Nucleus accumbens (tissue), 56 donors: ENCODE data around the gene NPAS2.

Source experiments
- DNase-seq, 56 donors: peaks; one replicate each; lab custom pipeline; 2025; lab: John Stamatoyannopoulos, UW

Gene NPAS2

DNA sequence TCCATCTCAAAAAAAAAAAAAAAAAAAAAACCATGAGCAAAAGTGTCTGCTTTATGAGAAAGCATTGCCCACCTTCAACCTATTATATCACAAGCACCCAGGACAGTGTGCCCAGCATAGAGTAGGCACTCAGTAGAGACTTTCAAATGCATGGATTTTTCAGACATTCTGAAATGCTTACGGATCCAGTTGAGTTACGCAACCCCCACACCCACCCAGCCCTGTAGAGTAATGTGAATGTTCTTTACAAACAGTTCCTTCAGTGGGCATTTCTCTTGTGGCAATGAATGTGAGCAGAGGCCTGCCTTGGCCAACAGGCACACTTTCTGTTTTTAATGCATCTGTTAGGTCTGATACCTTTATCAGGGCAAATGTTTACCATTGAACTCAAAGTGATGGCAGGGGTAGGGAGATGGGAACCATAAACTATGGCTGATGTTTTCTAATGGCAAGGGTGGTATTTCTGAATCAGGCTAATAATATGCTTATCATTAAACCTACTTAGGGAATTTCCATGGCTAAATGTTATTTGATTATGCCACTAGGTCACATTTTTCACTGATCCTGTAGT is 117.1 kb downstream of the NPAS2 start:
- no peak for DNase-seq

- no peak for DNase-seq
These were observed 118.4 kb downstream of the NPAS2 start for GRCh38 chr2:100938031-100939026.

DNA sequence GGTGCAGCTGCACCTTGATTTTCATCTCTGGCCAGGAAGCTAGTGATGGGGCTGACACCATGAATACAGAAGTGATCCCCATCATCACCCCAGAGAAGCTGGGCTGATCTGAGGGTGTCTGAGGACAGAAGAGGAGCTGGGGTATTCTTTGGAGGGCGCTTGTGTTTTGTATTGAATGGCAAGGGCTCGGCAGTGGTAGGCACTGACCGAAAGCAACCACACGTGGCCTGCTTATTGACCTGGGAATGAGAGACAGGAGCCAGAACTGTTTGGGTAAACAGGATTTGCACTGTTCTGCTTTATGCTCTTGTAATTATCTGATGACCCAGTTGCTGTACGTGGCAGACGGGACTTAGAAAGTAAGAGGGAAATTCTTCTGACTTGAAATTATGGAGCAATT is 119.5 kb downstream of the NPAS2 start:
- DNase-seq: no peak

DNA sequence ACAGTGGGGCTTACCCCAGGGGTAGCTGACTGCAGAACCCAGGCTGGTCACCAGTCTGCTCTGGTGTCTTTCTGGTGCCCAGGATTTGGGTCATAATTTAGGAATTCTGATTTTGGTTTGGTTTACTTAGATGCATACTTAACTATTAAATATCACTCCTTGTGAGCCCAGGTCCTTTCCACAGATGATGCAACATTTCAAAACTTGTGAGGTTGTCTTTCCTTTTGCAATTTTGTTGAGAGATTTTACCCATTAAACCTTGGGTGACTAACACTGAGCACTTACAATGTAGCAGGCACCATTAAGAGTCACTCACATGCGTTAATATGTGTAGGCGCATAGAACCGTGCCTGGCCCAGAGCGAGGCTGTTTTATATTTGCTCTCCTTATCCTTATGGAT is 120.3 kb downstream of the NPAS2 start:
- no peak for DNase-seq

DNA sequence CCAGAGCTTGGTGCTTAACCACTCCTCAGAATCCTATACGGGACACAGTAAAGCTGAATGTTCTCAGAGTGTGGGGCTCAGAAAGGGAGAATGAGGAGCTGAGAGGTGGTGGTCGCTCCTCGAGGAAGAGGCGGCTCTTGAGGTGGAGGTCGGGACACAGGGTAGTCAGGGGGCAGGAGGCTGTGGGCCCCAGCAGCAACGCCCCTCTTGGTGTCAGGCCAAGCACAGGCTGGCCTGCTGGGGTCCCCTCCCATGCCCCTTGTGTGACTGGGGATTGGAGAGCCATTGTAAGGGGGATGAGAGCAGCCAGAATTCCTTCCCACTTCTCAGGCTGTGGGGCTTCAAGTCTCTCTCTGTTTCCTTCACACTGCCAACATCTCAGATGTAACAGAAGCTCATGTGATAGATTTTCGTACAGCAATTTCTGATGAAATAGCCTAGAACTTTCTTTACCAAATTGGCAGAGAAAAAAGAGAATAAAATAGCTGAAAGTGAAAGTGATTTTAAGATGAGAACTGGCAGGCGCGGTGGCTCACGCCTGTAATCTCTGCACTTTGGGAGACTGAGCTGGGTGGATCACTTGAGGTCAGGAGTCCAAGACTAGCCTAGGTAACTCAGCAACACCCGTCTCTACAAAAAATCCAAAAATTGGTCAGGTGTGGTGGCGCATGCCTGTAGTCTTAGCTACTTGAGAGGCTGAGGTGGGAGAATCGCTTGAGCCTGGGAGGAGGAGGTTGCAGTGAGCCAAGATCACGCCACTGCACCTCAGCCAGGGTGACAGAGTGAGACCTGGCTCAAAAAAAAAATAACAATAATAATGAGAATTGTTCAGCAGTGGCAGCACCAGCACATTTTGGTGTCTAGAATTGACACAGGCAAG is 121.1 kb downstream of the NPAS2 start:
- DNase-seq: no peak

DNA sequence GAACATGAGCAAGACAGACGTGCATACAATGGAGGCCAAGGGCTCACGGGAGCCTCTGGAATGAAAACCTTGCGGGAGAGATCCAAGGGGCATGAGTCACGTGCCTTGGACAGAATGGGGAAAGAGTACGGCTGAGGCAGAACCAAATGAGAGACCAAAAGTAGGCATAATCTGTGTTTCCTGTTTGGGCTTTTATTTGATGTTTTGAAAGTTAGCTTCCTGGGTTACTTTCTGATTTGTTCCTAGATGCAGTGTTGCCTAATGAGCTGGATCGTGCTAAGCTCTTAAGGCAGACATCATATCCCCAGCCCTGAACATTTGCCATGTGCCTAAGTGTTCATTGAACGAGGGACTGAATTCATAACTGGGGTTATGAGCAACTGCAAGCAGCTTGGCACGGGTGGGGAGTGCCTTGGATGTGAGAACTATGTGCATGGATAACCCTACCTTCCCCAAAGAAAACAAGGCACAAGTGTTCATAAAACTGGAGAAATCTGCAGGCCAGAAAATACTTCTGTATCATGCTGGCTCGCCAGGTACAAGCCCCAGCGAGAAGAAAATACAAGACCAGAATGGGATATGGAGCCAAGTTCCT is 121.8 kb downstream of the NPAS2 start:
- DNase-seq: no peak

GRCh38 chr2:100944617-100945432 is 124.9 kb downstream of the NPAS2 start:
- peak in 1 of 56 donors; percentile 32 for DNase-seq

DNA sequence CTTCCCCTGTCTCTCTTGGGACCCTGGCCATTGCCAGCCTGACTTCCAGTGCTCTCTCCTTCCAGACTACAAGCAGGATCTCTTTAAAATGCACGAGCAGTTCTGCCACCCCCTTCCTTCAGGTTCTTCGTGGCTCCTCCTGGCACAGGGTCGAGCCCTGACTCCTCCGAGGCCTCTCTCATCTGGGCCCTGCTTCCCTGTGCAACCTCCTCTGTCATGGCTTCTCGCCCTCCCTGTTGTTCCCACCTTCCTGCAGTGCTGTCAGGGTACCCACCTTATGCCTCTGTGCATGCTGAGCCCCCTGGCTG is 125.4 kb downstream of the NPAS2 start:
- no peak for DNase-seq

GRCh38 chr2:100945930-100946607 is 126.1 kb downstream of the NPAS2 start:
- no peak for DNase-seq

- DNase-seq: peak in 3 of 56 donors; percentile 8 to 32 (median 15)
These were observed 129.2 kb downstream of the NPAS2 start for GRCh38 chr2:100948942-100949811.

DNA sequence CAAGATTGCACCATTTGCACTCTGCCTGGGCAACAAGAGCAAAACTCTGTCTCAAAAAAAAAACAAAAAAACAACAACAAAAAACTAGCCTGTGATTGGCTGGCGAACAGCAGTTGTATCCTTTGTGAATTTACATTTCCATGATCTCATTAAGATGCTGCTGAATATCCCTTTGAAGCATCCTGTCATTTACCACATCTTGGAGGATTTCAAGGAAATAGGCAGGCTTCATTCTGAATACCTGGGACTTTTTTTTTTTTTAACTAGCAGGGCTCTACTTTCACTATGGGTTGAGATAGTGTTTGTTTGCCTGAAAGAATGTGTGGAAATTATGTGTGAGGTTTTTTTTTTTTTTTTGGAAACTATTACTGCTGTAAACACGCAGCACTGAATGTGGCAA is 132.6 kb downstream of the NPAS2 start:
- no peak for DNase-seq

DNA sequence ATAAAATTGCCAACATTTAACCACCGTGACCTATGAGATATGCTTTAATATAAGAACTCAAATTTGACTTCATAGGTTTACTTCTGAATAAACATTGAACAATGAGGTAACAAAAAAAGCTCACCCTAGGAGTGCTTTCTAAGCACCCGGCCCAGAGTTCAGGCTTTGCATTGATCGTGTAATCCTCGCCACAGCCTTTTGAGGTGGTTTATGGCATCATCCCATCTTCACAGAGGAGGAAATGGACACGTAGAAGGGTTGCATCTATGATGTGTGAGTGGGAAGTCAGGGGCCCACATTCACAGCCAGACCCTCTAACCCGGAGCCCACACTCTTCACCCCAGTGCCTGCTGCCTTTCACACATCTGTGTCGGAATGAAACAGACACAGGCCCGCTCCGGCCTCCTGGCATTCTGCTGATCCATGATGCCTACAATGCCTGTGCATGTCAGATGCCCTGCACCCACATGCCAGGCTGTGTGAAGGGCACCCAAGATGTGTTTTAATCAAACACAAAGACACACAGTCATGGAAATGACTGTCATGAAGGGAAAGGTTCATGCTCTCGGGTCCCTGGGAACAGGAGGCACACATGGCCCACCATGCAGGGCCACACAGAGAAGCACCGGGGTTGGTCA is 133.6 kb downstream of the NPAS2 start:
- DNase-seq: no peak

DNA sequence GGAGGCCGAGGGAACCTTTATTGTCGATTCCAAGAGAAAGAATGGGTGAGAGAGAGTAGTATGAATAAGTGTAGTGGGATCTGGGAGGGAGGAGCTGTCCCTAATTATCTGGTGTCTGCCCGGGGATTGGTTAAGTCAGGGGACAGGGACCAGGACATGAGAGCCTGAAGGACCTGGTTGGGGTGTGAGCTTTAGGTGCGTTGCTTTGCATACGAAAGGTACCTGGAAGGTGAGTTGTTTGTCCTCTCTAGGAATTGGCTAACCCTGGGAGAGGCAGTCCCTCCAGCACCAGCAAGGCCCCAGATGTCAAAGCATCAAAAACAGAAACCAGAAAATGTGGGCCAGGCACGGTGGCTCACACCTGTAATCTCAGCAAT is 134.1 kb downstream of the NPAS2 start:
- no peak for DNase-seq

- DNase-seq: no peak
These were observed 135.3 kb downstream of the NPAS2 start for GRCh38 chr2:100955226-100955625.

DNA sequence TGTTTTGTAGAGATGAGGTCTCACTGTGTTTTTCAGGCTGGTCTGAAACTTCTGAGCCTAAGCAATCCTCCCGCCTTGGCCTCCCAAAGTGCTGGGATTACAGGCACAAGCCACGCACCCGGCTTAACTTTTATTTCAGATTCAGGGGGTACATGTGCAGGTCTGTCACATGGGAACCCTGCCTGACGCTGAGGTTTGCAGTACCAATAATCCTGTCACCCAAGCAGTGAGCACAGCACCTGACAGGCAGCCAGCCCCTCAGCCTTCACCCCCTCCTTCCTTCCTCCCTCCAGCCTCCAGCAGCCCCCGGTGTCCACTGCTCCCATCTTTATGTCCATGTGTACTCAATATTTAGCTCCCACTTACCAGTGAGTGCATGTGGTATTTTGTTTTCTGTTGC is 136.1 kb downstream of the NPAS2 start:
- no peak for DNase-seq

- peak in 1 of 56 donors; percentile 21 for DNase-seq
These were observed 138.2 kb downstream of the NPAS2 start for GRCh38 chr2:100957996-100958653.

- no peak for DNase-seq
These were observed 139.4 kb downstream of the NPAS2 start for GRCh38 chr2:100959225-100959880.
